Activated T-helper 17 cell treated with anti-CD3 and anti-CD28 coated beads, Interleukin-2, amount 50 U/mL, for 72 hours (primary cell): Measurements from ENCODE around the gene CDCP2. TPM values are rescaled to one million over a fixed set of nuclear protein-coding genes. Genes with fewer than 3 reads are reported as not detected.
"Not testable (repeated sequence)": the region's sequence is repeated elsewhere in the genome, so short reads cannot be mapped to it uniquely, and the experiment has no call there.

Experiments used
- ATAC-seq: fragments of 150-1000 bp; cut with Tn5 transposase; replicated peaks from 2 replicates; pipeline ENCODE4 v1.10.0; 2021; ENCODE audit warnings: mild to moderate bottlenecking, moderate library complexity
- H3K27ac Mint-ChIP-seq: one replicate; pipeline ENCODE4 v1.8.0; 2022; ENCODE audit warnings: mixed read lengths
- H3K27me3 Mint-ChIP-seq: one replicate; pipeline ENCODE4 v1.8.0; 2022; ENCODE audit warnings: mixed read lengths
- H3K36me3 Mint-ChIP-seq: one replicate; pipeline ENCODE4 v1.8.0; 2022; ENCODE audit warnings: low read depth, mild to moderate bottlenecking, mixed read lengths
- H3K4me1 Mint-ChIP-seq: one replicate; pipeline ENCODE4 v1.8.0; 2022; ENCODE audit warnings: mixed read lengths
- H3K4me3 Mint-ChIP-seq: one replicate; pipeline ENCODE4 v1.8.0; 2022; ENCODE audit warnings: mild to moderate bottlenecking, mixed read lengths
- H3K9me3 Mint-ChIP-seq: one replicate; pipeline ENCODE4 v1.8.0; 2022; ENCODE audit warnings: mixed read lengths
- total RNA-seq, 2 donors: library from RNA; stranded (reverse); gene quantifications; one replicate each; pipeline ENCODE4 v1.2.3, GENCODE V29; 2022

CDCP2 gene
- total RNA-seq, 2 donors from 2014 or later = 0.16 TPM; not detected in 1

DNA sequence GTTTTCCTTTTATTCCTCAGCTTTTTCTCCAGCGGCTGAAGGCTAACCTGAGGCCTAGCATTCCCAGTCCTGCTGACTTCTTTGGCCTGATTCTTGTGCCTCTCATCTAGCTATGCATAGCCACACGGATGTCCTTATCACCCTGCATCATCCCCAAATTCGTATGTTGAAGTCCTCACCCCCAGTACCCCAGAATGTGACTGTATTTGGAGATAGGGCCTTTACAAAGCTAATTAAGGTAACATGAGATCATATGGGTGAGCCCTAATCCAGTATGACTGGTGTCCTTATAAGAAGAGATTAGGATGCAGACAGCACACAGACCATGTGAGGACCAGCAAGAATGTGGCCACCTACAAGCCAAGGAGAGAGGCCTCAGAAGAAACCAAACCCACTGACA is 44.6 kb downstream of the CDCP2 start:
- no peaks in the 10 kb centered on the region for H3K27me3 Mint-ChIP-seq
- H3K9me3 Mint-ChIP-seq = no peaks in the 10 kb centered on the region
- no peaks in the 10 kb centered on the region for H3K4me1 Mint-ChIP-seq
- no peak for ATAC-seq
- H3K36me3 Mint-ChIP-seq = no peaks in the 10 kb centered on the region
- no peak overlapping the region for H3K4me3 Mint-ChIP-seq
- no peak overlapping the region for H3K27ac Mint-ChIP-seq

DNA sequence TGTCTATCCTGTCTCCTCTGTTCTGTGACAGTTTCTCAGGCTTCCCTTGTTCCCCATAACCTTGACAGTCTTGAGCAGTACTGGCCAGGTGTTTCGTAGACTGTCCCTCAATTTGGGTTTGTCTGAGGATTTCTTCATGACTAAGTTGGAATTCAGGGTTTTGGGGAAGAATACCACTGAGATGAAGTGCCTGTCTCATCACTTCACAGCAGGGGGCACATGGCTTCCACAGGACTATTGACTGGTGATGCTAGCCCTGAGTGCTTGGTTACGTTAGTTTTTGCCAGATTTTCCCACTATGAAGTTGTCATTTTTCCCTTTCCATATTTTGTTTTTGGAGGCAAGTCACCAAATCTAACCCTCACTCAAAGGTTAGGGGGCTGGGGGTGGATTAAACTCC is 45.7 kb downstream of the CDCP2 start:
- Mint-ChIP-seq H3K27ac (no peak overlapping the region), H3K36me3 (peaks cover 5% of the 10 kb centered on the region), H3K4me3 (no peak overlapping the region), H3K9me3 (no peaks in the 10 kb centered on the region), H3K27me3 (no peaks in the 10 kb centered on the region), H3K4me1 (no peaks in the 10 kb centered on the region)
- no peak for ATAC-seq

DNA sequence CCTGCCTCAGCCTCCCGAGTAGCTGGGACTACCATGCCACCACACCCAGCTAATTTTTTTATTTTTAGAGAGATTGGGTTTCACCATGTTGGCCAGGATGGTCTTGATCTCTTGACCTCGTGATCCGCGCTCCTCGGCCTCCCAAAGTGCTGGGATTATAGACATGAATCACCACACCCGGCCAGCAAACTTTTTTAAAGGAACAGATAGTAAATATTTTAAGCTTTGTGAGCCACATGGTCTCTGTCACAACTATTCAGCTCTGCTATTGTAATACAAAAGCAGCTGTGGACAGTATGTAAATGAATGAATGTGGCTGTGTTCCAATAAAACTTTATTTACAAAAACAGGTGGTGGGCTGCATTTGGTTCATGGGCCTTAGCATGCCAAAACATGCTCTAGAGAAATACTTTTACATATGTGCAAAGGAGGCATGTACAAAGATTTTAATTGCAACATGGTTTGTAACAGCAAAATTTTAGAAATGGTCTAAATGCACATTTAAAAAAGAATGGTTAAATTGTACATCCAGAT is 47.0 kb downstream of the CDCP2 start:
- no peaks in the 10 kb centered on the region for H3K9me3 Mint-ChIP-seq
- H3K27me3 Mint-ChIP-seq = no peaks in the 10 kb centered on the region
- no peaks in the 10 kb centered on the region for H3K4me1 Mint-ChIP-seq
- H3K4me3 Mint-ChIP-seq = no peak overlapping the region
- peaks cover 10% of the 10 kb centered on the region for H3K36me3 Mint-ChIP-seq
- no peak overlapping the region for H3K27ac Mint-ChIP-seq
- ATAC-seq = no peak

- Mint-ChIP-seq H3K4me3 (no peak overlapping the region), H3K36me3 (peaks cover 17% of the 10 kb centered on the region), H3K27ac (no peak overlapping the region), H3K27me3 (no peaks in the 10 kb centered on the region), H3K4me1 (no peaks in the 10 kb centered on the region), H3K9me3 (no peaks in the 10 kb centered on the region)
- no peak for ATAC-seq
Measured at GRCh38 chr1:54105080-54105479, 47.7 kb downstream of the CDCP2 start.

- H3K36me3 Mint-ChIP-seq = peaks cover 17% of the 10 kb centered on the region
- ATAC-seq, H3K27me3 Mint-ChIP-seq, H3K4me1 Mint-ChIP-seq, H3K4me3 Mint-ChIP-seq, H3K9me3 Mint-ChIP-seq, H3K27ac Mint-ChIP-seq: not testable (repeated sequence)
Measured at GRCh38 chr1:54104613-54105012, 48.2 kb downstream of the CDCP2 start.

DNA sequence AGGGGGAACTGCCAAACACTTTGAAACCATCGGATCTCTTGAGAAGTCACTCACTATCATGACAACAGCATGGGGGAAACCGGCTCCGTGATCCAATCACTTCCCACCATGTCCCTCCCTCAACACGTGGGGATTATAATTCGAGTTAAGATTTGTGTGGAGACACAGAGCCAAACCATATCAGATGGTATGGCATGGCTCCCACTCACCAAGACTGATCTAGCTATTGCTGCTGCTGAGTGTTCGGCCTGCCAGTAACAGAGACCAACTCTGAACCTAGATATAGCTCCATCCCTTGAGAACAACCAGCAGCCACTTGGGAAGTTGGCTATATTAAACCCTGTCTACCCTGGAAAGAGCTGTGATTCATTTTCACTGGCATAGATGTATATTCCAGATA is 49.4 kb downstream of the CDCP2 start:
- H3K27ac Mint-ChIP-seq = no peak overlapping the region
- H3K4me1 Mint-ChIP-seq = no peaks in the 10 kb centered on the region
- H3K36me3 Mint-ChIP-seq = peaks cover 24% of the 10 kb centered on the region
- no peak overlapping the region for H3K4me3 Mint-ChIP-seq
- H3K9me3 Mint-ChIP-seq = no peaks in the 10 kb centered on the region
- no peak for ATAC-seq
- no peaks in the 10 kb centered on the region for H3K27me3 Mint-ChIP-seq

DNA sequence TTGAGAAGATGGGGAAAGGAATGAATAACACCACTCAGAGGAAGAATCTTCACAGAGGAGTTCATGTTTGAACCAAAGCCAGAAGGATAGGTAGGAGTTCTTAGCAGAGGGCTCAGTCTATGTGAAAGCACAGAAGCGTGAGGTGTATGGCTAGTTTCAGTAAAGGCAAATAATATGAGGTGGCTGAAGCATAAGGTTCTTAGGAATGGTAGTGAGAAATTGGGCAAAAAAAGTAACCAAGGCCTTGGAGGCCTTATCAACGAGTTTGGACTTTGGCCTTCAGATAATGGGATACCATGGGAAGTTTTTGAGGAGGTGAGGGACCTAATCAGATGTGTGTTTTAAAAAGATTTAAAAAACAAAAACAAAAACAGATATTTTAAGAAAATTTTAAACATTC is 52.3 kb downstream of the CDCP2 start:
- Mint-ChIP-seq H3K9me3 (no peaks in the 10 kb centered on the region), H3K27me3 (no peaks in the 10 kb centered on the region), H3K4me1 (no peaks in the 10 kb centered on the region), H3K4me3 (no peak overlapping the region), H3K27ac (no peak overlapping the region), H3K36me3 (peaks cover 52% of the 10 kb centered on the region)
- no peak for ATAC-seq

GRCh38 chr1:54099061-54099610 is 53.7 kb downstream of the CDCP2 start:
- H3K36me3 Mint-ChIP-seq = peaks cover 56% of the 10 kb centered on the region
- H3K4me3 Mint-ChIP-seq = no peak overlapping the region
- H3K27me3 Mint-ChIP-seq = no peaks in the 10 kb centered on the region
- ATAC-seq = no peak
- H3K9me3 Mint-ChIP-seq = no peaks in the 10 kb centered on the region
- no peak overlapping the region for H3K27ac Mint-ChIP-seq
- peaks cover 2% of the 10 kb centered on the region for H3K4me1 Mint-ChIP-seq

DNA sequence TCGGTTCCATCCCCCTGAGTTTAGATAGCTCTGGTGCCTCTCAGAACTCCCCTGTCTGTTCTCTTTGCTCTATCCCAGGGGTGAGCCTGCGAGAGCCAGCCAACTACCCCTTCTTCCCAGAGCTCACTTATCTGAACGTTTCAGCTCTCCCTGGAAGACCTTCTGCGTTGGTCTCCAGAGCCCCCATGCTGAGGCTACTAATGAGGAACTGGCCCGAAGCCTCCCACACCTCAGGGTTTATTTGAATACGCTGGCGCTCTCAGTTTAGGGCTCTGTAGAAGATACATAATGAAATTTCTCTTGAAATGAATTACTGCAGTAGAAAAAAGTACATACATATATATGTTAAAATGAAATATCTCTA is 55.9 kb downstream of the CDCP2 start:
- H3K27me3 Mint-ChIP-seq = no peaks in the 10 kb centered on the region
- H3K4me3 Mint-ChIP-seq = no peak overlapping the region
- no peak for ATAC-seq
- peaks cover 6% of the 10 kb centered on the region for H3K4me1 Mint-ChIP-seq
- peaks cover 59% of the 10 kb centered on the region for H3K36me3 Mint-ChIP-seq
- H3K9me3 Mint-ChIP-seq = no peaks in the 10 kb centered on the region
- H3K27ac Mint-ChIP-seq = no peak overlapping the region

DNA sequence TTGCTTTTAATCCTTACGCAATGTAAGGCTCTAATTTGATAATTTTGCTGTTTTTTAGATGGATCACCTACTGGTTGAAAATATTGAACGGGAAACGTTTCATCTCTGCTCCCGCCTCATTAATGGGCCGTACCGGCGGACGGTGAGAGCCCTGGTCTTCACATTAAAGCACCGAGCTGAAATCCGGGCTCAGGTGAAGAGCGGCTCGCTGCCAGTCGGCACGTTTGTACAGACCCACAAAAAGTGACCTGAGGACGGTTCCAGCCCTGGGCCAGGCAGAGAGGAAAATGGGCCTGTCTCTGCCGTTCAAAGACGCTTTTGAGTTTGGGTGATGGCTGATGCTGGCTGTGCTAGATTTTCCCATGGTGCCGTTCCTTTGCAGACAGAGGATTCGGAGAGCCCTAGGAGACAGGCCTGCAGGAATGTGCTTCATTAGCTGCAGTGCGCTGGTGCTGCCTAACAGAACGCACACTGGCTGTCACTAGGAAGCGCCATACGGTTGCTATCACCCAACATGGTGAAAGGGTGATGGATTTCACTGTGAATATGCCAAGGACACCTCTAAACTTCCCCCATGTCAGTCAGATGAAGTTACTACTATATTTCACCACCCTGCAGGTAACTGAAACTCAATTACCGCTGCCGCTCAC is 56.4 kb downstream of the CDCP2 start:
- no peak overlapping the region for H3K4me3 Mint-ChIP-seq
- H3K27ac Mint-ChIP-seq = no peak overlapping the region
- no peak for ATAC-seq
- peaks cover 58% of the 10 kb centered on the region for H3K36me3 Mint-ChIP-seq
- H3K4me1 Mint-ChIP-seq = peaks cover 6% of the 10 kb centered on the region
- no peaks in the 10 kb centered on the region for H3K9me3 Mint-ChIP-seq
- H3K27me3 Mint-ChIP-seq = no peaks in the 10 kb centered on the region

DNA sequence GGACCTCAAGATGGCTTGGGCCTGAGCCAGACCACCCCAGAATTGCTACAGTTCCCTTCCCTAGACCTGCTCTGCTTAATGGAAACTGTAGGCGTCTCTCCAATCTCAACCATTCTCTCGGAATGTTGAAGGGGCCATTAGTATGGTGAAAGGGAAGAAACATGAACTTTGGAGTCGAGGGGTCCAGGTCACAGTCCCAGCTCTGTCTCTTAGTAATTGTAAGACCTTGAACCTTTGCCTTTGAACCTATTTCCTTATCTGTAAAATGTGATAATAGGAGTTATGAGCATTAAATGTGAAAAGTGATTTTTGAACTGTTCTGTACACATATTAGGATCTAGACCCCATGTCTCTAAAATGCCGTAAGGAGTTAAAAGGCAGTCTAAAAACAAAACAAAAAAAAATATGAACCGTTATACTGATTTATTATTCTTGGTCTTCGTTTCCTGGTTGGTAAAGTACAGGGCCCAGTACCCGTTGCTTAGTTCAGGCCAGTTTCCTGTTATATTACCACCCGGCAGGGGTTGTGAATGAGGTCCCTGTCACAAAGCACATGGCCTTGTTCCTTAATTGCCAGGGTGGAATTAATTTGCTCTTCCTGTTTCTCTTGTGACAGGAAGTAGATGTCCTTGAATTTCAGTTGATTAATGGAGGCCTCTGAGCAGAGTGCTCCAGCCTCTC is 57.1 kb downstream of the CDCP2 start:
- Mint-ChIP-seq H3K27me3 (no peaks in the 10 kb centered on the region), H3K4me3 (no peak overlapping the region), H3K4me1 (peaks cover 6% of the 10 kb centered on the region), H3K27ac (no peak overlapping the region), H3K9me3 (no peaks in the 10 kb centered on the region), H3K36me3 (peaks cover 53% of the 10 kb centered on the region)
- ATAC-seq = no peak

- not testable (repeated sequence) for ATAC-seq, H3K9me3 Mint-ChIP-seq, H3K27me3 Mint-ChIP-seq, H3K4me1 Mint-ChIP-seq, H3K27ac Mint-ChIP-seq, H3K4me3 Mint-ChIP-seq
- H3K36me3 Mint-ChIP-seq = peaks cover 48% of the 10 kb centered on the region
Measured at GRCh38 chr1:54094730-54095105, 58.1 kb downstream of the CDCP2 start.

- Mint-ChIP-seq H3K36me3 (peaks cover 46% of the 10 kb centered on the region), H3K27ac (no peak overlapping the region), H3K9me3 (no peaks in the 10 kb centered on the region), H3K4me1 (peaks cover 6% of the 10 kb centered on the region), H3K27me3 (no peaks in the 10 kb centered on the region), H3K4me3 (no peak overlapping the region)
- no peak for ATAC-seq
Measured at GRCh38 chr1:54094001-54094729, 58.6 kb downstream of the CDCP2 start.

DNA sequence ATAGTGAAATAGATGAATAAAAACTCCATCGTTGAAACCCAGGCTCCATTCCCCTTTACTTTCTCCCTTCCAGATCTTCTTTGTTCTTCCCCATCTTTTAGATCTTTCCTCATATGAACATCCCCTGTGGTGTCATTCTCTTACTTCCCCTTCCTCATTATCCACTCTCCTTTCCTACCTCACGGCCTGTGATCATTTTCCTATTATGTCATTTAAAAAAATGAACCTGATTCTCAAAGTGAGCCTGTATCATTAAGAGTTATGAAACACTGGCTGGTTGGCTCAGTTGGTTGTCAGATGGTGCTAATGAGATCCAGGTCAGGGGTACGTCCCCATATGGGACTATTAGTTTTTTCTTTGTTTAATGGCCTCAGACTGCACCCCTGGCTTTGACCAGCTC is 61.1 kb downstream of the CDCP2 start:
- H3K36me3 Mint-ChIP-seq = peaks cover 35% of the 10 kb centered on the region

GRCh38 chr1:54088385-54088784 is 64.4 kb downstream of the CDCP2 start:
- peaks cover 34% of the 10 kb centered on the region for H3K36me3 Mint-ChIP-seq
- no peak for ATAC-seq

More for the DNA sequence above, 61.1 kb downstream of the CDCP2 start:
- peaks cover 6% of the 10 kb centered on the region for H3K4me1 Mint-ChIP-seq
- no peak overlapping the region for H3K4me3 Mint-ChIP-seq
- no peak for ATAC-seq
- H3K27ac Mint-ChIP-seq = no peak overlapping the region
- no peaks in the 10 kb centered on the region for H3K27me3 Mint-ChIP-seq
- H3K9me3 Mint-ChIP-seq = no peaks in the 10 kb centered on the region

More at GRCh38 chr1:54088385-54088784, 64.4 kb downstream of the CDCP2 start:
- H3K27me3 Mint-ChIP-seq = no peaks in the 10 kb centered on the region
- H3K9me3 Mint-ChIP-seq = no peaks in the 10 kb centered on the region
- H3K4me1 Mint-ChIP-seq = no peaks in the 10 kb centered on the region
- no peak overlapping the region for H3K4me3 Mint-ChIP-seq
- no peak overlapping the region for H3K27ac Mint-ChIP-seq
